22Rv1 (cell line): Measurements from ENCODE around the gene SPDL1.

Experiments
- ZFX ChIP-seq: fragments of 450-650 bp; IDR thresholded peaks from 2 replicates; pipeline ENCODE4 v1.6.1; 2017; ENCODE audit warnings: antibody characterized with exemption, borderline replicate concordance
- TF ChIP-seq, protein P1 (sequence below): fragments of 450-650 bp; IDR thresholded peaks from 2 replicates; pipeline ENCODE4 v1.5.1; 2017; ENCODE audit warnings: mild to moderate bottlenecking

DNA sequence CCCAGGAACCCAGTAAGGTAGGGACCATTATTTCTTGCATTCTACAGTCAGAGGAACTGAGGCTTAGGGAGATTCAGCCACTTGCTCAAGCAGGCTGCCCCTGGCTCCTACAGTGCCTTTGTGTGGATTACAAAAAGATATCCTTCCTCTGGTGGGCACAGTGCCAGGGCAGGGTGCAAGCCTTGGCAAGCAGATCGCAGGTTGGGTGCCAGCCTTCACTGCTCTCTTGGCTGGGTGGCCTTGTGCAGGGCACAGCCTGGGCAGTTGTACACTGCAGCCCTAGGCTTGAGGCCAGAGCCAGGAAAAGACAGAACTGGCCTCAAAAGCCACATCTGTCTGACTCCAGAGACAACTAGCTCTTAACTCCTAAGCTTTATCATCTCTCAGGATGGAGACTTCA is 68.5 kb downstream of the SPDL1 start:
- TF ChIP-seq, protein P1, sequence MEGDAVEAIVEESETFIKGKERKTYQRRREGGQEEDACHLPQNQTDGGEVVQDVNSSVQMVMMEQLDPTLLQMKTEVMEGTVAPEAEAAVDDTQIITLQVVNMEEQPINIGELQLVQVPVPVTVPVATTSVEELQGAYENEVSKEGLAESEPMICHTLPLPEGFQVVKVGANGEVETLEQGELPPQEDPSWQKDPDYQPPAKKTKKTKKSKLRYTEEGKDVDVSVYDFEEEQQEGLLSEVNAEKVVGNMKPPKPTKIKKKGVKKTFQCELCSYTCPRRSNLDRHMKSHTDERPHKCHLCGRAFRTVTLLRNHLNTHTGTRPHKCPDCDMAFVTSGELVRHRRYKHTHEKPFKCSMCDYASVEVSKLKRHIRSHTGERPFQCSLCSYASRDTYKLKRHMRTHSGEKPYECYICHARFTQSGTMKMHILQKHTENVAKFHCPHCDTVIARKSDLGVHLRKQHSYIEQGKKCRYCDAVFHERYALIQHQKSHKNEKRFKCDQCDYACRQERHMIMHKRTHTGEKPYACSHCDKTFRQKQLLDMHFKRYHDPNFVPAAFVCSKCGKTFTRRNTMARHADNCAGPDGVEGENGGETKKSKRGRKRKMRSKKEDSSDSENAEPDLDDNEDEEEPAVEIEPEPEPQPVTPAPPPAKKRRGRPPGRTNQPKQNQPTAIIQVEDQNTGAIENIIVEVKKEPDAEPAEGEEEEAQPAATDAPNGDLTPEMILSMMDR: no peak
- no peak for TF ChIP-seq ZFX
